GM19043 (cell line): ENCODE results near the gene MUCL3.
A peak's percentile ranks its signal among the peaks of the same experiment; 100 is the strongest.
"Not testable (repeated sequence)": the region's sequence is repeated elsewhere in the genome, so short reads cannot be mapped to it uniquely, and the experiment has no call there.

Experiments used
- ATAC-seq: cut with Tn5 transposase; IDR thresholded peaks from one replicate; pipeline ENCODE4 v1.9.1; 2021; ENCODE audit warnings: low read depth; ENCODE audit not compliant: unreplicated experiment

Gene MUCL3

GRCh38 chr6:30940361-30940986 is at the start of gene MUCL3:
Gene MUCL3 (plus strand): TSS chr6:30940973. CDS start chr6:30941000, 27 bp downstream.
- no peak for ATAC-seq

DNA sequence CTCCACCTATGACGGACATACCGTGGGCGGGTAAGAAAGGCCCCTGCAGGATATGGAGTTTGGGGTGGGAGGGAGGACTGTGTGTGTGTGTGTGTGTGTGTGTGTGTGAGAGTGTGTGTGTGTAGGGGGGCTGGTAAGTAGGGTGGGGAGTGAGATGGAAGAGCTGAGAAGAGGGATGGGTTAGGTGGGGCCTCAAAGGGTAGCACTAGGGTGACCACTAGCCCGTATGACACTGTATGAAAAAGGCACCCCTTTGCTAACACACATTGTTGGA is 49.4 kb upstream of the MUCL3 start:
- ATAC-seq = no peak

GRCh38 chr6:30891816-30892538 is 48.8 kb upstream of the MUCL3 start:
- no peak for ATAC-seq

DNA sequence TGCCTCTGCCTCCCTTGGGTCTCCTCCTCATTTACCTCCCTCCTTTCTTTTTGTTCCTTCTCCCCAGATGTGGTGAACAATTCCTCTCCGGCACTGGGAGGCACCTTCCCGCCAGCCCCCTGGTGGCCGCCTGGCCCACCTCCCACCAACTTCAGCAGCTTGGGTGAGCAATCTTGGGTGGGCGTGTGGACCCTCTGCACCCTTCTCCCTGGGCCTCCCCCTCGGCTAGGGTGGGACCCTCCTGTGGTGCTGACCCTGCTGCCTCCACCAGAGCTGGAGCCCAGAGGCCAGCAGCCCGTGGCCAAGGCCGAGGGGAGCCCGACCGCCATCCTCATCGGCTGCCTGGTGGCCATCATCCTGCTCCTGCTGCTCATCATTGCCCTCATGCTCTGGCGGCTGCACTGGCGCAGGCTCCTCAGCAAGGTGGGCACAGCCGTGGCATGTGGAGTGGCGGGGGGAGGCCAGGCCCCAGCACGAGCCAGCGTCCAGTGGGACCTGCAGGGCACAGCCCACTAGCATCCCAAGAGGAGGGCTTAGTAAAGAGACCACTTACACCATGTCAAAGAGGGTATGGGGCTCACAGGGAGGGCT is 47.7 kb upstream of the MUCL3 start:
- ATAC-seq = no peak

DNA sequence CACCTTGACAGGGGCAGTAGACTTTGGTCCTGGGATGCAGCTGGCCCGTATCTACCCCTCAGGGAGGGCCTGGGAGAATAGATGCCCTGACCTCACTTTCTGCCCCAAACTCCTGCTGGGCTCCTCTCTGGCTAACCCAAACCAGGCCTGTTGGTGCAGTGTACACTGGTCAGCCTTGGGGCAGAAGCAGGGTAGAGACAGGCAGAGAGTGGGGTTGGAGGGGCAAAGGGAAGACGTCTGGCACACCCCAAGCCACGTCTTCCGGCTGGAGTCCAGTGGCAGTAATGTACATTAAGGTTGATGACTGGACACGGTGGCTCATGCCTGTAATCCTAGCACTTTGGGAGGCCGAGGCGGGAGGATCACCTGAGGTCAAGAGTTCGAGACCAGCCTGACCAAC is 47.1 kb upstream of the MUCL3 start:
- no peak for ATAC-seq

DNA sequence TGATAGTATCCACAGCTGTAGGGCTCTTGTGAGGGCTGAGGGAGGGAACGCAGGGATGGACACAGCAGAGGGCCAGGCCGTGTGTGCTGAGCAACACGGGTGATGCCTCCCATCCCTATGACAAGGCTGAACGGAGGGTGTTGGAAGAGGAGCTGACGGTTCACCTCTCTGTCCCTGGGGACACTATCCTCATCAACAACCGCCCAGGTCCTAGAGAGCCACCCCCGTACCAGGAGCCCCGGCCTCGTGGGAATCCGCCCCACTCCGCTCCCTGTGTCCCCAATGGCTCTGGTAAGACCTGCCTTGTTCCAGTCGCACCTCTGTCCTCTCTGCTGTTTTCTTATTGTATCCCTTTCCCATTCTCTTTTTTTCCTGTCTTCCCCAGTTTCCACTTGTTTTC is 46.4 kb upstream of the MUCL3 start:
- no peak for ATAC-seq

GRCh38 chr6:30894935-30895334 is 45.8 kb upstream of the MUCL3 start:
- ATAC-seq = no peak

DNA sequence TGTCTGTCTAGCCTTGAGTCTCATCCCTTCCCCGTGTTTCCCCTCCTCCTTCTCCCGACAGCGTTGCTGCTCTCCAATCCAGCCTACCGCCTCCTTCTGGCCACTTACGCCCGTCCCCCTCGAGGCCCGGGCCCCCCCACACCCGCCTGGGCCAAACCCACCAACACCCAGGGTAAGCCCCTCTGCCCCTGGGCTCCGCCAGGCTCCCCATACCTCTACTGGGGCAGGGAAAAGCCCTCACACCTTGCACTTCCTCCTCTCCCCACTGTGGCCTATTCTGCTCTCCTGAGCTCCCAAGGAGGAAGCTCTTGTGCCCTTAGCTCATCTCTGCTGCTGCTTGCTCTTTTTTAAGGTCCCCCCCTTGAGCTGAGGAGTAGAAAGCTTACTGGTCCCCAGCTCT is 45.4 kb upstream of the MUCL3 start:
- ATAC-seq = no peak

- ATAC-seq = no peak
These were observed 44.2 kb upstream of the MUCL3 start for GRCh38 chr6:30896541-30896940.

- no peak for ATAC-seq
These were observed 42.9 kb upstream of the MUCL3 start for GRCh38 chr6:30897882-30898281.

DNA sequence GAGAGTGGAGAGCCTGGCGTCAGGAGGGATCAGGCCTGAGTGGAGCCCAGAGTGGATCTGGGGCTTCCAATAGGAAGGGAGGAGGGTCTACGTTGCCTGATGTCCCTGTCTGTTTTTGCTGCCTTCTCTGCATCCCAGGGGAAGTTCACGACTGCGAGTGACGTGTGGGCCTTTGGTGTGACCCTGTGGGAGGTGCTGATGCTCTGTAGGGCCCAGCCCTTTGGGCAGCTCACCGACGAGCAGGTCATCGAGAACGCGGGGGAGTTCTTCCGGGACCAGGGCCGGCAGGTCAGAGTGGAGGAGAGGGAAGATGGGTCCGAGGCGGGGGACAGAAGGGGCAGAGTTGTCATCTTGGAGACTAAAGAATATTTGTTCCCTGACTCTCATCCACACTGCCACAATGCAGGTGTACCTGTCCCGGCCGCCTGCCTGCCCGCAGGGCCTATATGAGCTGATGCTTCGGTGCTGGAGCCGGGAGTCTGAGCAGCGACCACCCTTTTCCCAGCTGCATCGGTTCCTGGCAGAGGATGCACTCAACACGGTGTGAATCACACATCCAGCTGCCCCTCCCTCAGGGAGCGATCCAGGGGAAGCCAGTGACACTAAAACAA is 41.9 kb upstream of the MUCL3 start:
- ATAC-seq = no peak

DNA sequence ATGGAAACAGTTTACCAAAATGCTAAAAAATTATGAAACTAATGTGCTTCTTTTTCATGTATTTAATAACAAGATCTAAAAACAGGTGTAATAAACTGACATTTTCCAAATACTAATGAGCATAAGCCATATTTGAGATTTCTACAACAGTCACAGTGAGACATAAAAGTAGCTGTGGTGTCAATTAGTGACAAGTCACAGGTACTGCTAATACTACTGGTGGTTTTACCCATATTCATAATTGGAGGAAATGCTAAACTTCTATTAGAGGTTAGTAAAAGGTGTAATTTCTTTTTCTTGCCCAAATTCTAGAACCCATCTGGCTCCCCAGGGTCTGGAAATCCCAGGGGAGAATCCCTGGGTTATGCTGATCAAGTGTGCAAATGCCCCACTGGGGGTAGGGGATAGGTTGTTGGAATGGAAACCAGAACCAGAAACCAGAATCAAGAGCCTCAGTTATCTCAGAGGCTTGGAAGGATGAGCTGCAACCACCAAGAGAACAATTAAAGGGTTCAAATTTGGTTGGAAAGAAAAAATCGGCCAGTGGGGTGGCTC is 39.8 kb upstream of the MUCL3 start:
- no peak for ATAC-seq

- ATAC-seq = no peak
These were observed 39.3 kb upstream of the MUCL3 start for GRCh38 chr6:30901436-30901835.

GRCh38 chr6:30902196-30902595 is 38.6 kb upstream of the MUCL3 start:
- not testable (repeated sequence) for ATAC-seq

DNA sequence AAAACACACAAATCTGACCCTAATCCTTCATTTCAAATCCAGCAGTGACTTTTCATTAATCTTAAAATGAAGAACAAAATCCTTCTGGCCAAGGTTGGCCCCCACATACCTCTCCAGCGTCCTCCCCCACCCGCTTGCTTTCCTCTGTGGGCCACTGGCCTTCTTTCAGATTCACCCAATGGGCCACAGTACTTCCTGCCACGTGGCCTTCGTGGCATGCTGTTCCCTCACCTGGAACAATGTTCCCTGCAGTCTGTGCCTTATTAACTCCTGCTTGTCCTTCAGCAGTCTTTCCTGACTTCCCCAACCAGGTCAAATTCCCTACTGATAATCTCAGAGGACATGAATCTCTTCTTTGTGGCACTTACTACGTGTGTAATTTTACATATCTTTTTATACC is 38.1 kb upstream of the MUCL3 start:
- no peak for ATAC-seq

- ATAC-seq = no peak
These were observed 37.5 kb upstream of the MUCL3 start for GRCh38 chr6:30903236-30903635.

DNA sequence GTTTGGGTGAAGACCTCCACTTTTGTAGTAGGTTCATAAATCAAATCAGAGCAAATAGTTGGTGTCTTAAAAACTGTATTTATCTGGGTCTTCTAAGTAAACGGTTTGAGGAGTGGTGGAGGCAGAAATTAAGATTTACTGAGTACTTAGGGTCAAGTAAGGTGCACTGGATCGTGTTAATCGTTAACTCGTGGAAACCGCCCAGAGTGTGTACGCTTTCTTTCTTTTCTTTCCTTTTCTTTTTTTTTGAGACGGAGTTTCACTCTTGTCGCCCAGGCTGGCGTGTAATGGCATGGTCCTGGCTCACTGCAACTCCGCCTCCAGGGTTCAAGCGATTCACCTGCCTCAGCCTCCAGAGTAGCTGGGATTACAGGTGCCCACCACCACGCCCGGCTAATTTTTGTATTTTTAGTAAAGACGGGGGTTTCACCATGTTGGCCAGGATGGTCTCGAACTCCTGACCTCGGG is 33.4 kb upstream of the MUCL3 start:
- not testable (repeated sequence) for ATAC-seq

- ATAC-seq = peak; percentile 94
These were observed 32.8 kb upstream of the MUCL3 start, which contains the start of gene GTF2H4 for GRCh38 chr6:30907758-30908591. Gene GTF2H4 (plus strand): TSS chr6:30908207.

DNA sequence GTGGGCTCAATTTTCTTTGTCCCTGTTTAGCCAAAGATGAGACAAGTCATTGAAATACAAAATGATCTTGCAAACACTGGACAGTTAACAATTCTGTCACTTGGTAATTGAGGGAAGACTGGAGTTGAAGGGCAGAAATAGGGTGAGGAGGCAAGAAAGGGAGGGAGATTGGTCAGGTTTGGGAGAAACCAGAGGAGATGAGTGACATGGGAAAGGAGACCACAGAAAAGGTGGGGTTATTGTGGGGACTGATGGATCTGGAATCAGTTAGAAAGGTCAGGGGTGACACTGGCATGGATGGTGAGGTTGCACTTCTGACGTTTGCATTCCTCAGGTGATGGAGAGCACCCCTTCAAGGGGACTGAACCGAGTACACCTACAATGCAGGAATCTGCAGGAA is 32.1 kb upstream of the MUCL3 start:
- ATAC-seq = no peak

GRCh38 chr6:30910473-30910872 is 30.3 kb upstream of the MUCL3 start:
- ATAC-seq = not testable (repeated sequence)
